ENCODE measurements around the gene PYGM. TPM values are rescaled to one million over a fixed set of nuclear protein-coding genes. Genes with fewer than 3 reads are reported as not detected.
A peak's percentile ranks its signal among the peaks of the same experiment; 100 is the strongest.

PYGM gene
- total and polyA plus RNA-seq, 2 of the 8 experiments (the other 6 are each of a cell fraction or from before 2014, with no cell fraction given), result 9.6 to 10.0 TPM

- Histone ChIP-seq H3K4me2 (ENCODE audit: insufficient read depth in 1 of 2, low read depth in 2 of 2, low read length in 2 of 2) (peak overlapping the region; percentile 85 to 87), H3K4me3 (ENCODE audit: extremely low read depth in 1 of 4, insufficient read depth in 2 of 4, low read depth in 3 of 4, low read length in 4 of 4) (peak overlapping the region; percentile 46 to 67 (median 57)), H3K27me3 (replicated peaks in 1 of 4; ENCODE audit: control insufficient read depth in 3 of 4, extremely low read depth in 1 of 4, insufficient read depth in 3 of 4, low read length in 3 of 4) (peaks cover 0 to 32% (median 19%) of the 10 kb centered on the region in 4 experiments; a peak in 5 of 7 replicates), H3K56ac (replicated peaks; ENCODE audit: insufficient read length, low read depth, low read length) (no peak overlapping the region), H3K14ac (ENCODE audit: insufficient read length) (no peak overlapping the region), H3K9me3 (ENCODE audit: insufficient read depth in 2 of 2, low read depth in 1 of 2, low read length in 1 of 2) (no peaks in the 10 kb centered on the region), H2BK15ac (ENCODE audit: low read length) (peak overlapping the region; percentile 83; the same call in 1 of the 2 replicates), H3K18ac (ENCODE audit: extremely low read depth, low read length) (peak overlapping the region; percentile 95), H3K79me1 (ENCODE audit: low read depth, low read length) (no peaks in the 10 kb centered on the region), H4K5ac (ENCODE audit: insufficient read length, low read depth, low read length) (peak overlapping the region; percentile 23), H3K4me1 (replicated peaks in 1 of 4; ENCODE audit: control insufficient read depth in 3 of 4, insufficient read depth in 4 of 4, low read length in 3 of 4) (peaks cover 4 to 33% (median 29%) of the 10 kb centered on the region in 4 experiments), H3K9ac (replicated peaks in 1 of 4; ENCODE audit: extremely low read depth in 1 of 4, low read depth in 3 of 4, low read length in 3 of 4) (peak overlapping the region in 2 of 4 experiments; percentile 11 to 13; a peak in 2 of 7 replicates), H3K23me2 (ENCODE audit: low read depth, low read length) (peaks cover 35% of the 10 kb centered on the region), H4K20me1 (replicated peaks in 1 of 2; ENCODE audit: control insufficient read depth in 1 of 2, insufficient read depth in 2 of 2, low read length in 2 of 2) (no peaks in the 10 kb centered on the region), H2BK120ac (replicated peaks; ENCODE audit: low read depth, low read length) (no peak overlapping the region), H3K27ac (ENCODE audit: low read depth, low read length) (no peak overlapping the region), H2BK20ac (ENCODE audit: low read length) (peak overlapping the region; percentile 86; the same call in 1 of the 2 replicates), H3K4ac (replicated peaks; ENCODE audit: insufficient read length, low read depth, low read length) (peak overlapping the region; percentile 91), H3K36me3 (ENCODE audit: control insufficient read depth in 2 of 4, insufficient read depth in 4 of 4, low read length in 3 of 4) (no peaks in the 10 kb centered on the region), H2AK5ac (ENCODE audit: low read depth, low read length) (no peak overlapping the region; the same call in 1 of the 2 replicates), H2BK12ac (ENCODE audit: low read depth, low read length) (peak overlapping the region; percentile 71; the same call in 1 of the 2 replicates), H4K8ac (ENCODE audit: extremely low read depth, insufficient read depth, low read length) (peak overlapping the region; percentile 76), H3K23ac (ENCODE audit: insufficient read length) (no peak overlapping the region), H2BK5ac (ENCODE audit: low read depth, low read length) (peak overlapping the region; percentile 86; the same call in 1 of the 2 replicates), H4K91ac (replicated peaks; ENCODE audit: insufficient read length, low read length) (peak overlapping the region; percentile 97), H2AFZ (ENCODE audit: low read length) (no peak overlapping the region), H3K79me2 (ENCODE audit: control insufficient read depth in 1 of 2, insufficient read depth in 2 of 2, low read length in 2 of 2) (no peaks in the 10 kb centered on the region)
- peak in 1 of 2 experiments; percentile 81 for DNase-seq (ENCODE audit: low read depth in 1 of 2, low spot score in 2 of 2)
- TF ChIP-seq KDM4A (IDR thresholded peaks at IDR 0.05; ENCODE audit: low read depth, low read length, severe bottlenecking), result peak; percentile 30
- no peak for TF ChIP-seq FOSL1 (IDR thresholded peaks at IDR 0.05; ENCODE audit: insufficient read depth, low read depth, low read length)
- TF ChIP-seq MAX (IDR thresholded peaks at IDR 0.05), result peak; percentile 40; the same call in 1 of the 2 replicates
- no peak for TF ChIP-seq BCL11A (IDR thresholded peaks at IDR 0.05; ENCODE audit: low read depth in 2 of 2, low read length in 2 of 2)
- TF ChIP-seq SIN3A (conservative IDR thresholded peaks at IDR 0.05 in 1 of 2, IDR thresholded peaks at IDR 0.05 in 1 of 2; ENCODE audit: low read depth in 1 of 2, low read length in 2 of 2), result 0 out of 4 replicates have a peak, but pooled peaks of 1 of the 2 experiments have one; percentile 12
- TF ChIP-seq GABPA (IDR thresholded peaks at IDR 0.05; ENCODE audit: borderline replicate concordance, insufficient read depth, low read length), result no peak
- TF ChIP-seq BACH1 (IDR thresholded peaks at IDR 0.05; ENCODE audit: low read length), result no peak
- TF ChIP-seq POLR2A (IDR thresholded peaks at IDR 0.05; ENCODE audit: control extremely low read depth in 1 of 2, low read depth in 2 of 2, low read length in 2 of 2), result 0 out of 3 replicates have a peak, but pooled peaks of 1 of the 2 experiments have one; percentile 11
- WGBS, 2 experiments (ENCODE audit: extremely low coverage in 1 of 2, insufficient coverage in 1 of 2, insufficient read length in 1 of 2, insufficient replicate concordance in 2 of 2, low coverage in 1 of 2, low lambda C conversion rate in 2 of 2, missing lambda C conversion rate in 1 of 2), result 2% methylated on average over 53 of the region's 54 CpGs; no CpG with 5 or more reads in 1 of the 2 experiments
- CTCF ChIA-PET (ENCODE audit: partially characterized antibody), result interaction anchor here (0.7 to 23.7 kb wide), 16 partner anchors 9 to 178 kb away, joined by 3 to 376 read pairs (median 5); partner anchors contain the start of genes MEN1 and PYGM
- POLR2A ChIA-PET (ENCODE audit: partially characterized antibody), result interaction anchor here (1.0 to 42.9 kb wide), 5 partner anchors 8 to 31 kb away, joined by 5 to 1087 read pairs (median 8); partner anchors contain the start of genes PYGM and SF1
- FAIRE-seq, result no peak
Observed at GRCh38 chr11:64742087-64742888, 17.5 kb downstream of the PYGM start.
